Midbrain (tissue), 1 donor: ENCODE measurements around the gene POMT1.
"Not testable (repeated sequence)": the region's sequence is repeated elsewhere in the genome, so short reads cannot be mapped to it uniquely, and the experiment has no call there.

Source experiments
- DNase-seq: peaks from one replicate; lab custom pipeline; 2025; lab: John Stamatoyannopoulos, UW

Gene POMT1

GRCh38 chr9:131525643-131526565 lies 23.2 kb downstream of the POMT1 start:
- peak; percentile 36 for DNase-seq

- DNase-seq, result no peak
Measured at GRCh38 chr9:131528186-131528585, 25.5 kb downstream of the POMT1 start.

- DNase-seq, result no peak
Measured at GRCh38 chr9:131528886-131529505, 26.3 kb downstream of the POMT1 start.

- no peak for DNase-seq
Measured at GRCh38 chr9:131529597-131530545, 27.2 kb downstream of the POMT1 start.

- DNase-seq, result no peak
Measured at GRCh38 chr9:131530546-131530919, 27.8 kb downstream of the POMT1 start.

- peak; percentile 89 for DNase-seq
Measured at GRCh38 chr9:131530920-131531832, 28.5 kb downstream of the POMT1 start, which contains the start of gene UCK1. Gene UCK1, minus strand, starts transcription at chr9:131531263. Its CDS starts 89 bp downstream, at chr9:131531174.

- DNase-seq, result no peak
Measured at GRCh38 chr9:131534721-131535237, 32.1 kb downstream of the POMT1 start.

- DNase-seq, result no peak
Measured at GRCh38 chr9:131537946-131538345, 35.2 kb downstream of the POMT1 start.

GRCh38 chr9:131539223-131539923 lies 36.7 kb downstream of the POMT1 start:
- DNase-seq, result no peak

GRCh38 chr9:131543141-131543540 lies 40.4 kb downstream of the POMT1 start:
- no peak for DNase-seq

- no peak for DNase-seq
Measured at GRCh38 chr9:131545003-131545785, 42.5 kb downstream of the POMT1 start, which contains the start of gene PRRT1B. Gene PRRT1B, plus strand, starts transcription at chr9:131545523. Its CDS starts 93 bp downstream, at chr9:131545616.

GRCh38 chr9:131545786-131546335 lies 43.1 kb downstream of the POMT1 start:
- no peak for DNase-seq

- DNase-seq, result no peak
Measured at GRCh38 chr9:131546336-131547084, 43.8 kb downstream of the POMT1 start.

- not testable (repeated sequence) for DNase-seq
Measured at GRCh38 chr9:131549186-131549585, 46.5 kb downstream of the POMT1 start.

- DNase-seq, result not testable (repeated sequence)
Measured at GRCh38 chr9:131550465-131550864, 47.7 kb downstream of the POMT1 start.

GRCh38 chr9:131552030-131552429 lies 49.3 kb downstream of the POMT1 start:
- DNase-seq, result no peak

- no peak for DNase-seq
Measured at GRCh38 chr9:131554087-131554842, 51.5 kb downstream of the POMT1 start.
